NCI-H526 treated with DMSO at 0.1 percent for 48 hours (cell line): ENCODE data around the gene VIL1.

Experiments
- DNase-seq: peaks from one replicate; lab custom pipeline; 2025; lab: John Stamatoyannopoulos, UW

Gene VIL1

GRCh38 chr2:218395090-218395444 is 23.9 kb upstream of the VIL1 start:
- DNase-seq = no peak

GRCh38 chr2:218395456-218395825 is 23.5 kb upstream of the VIL1 start:
- DNase-seq = no peak

GRCh38 chr2:218395826-218396687 is 22.9 kb upstream of the VIL1 start:
- DNase-seq = peak; percentile 91

DNA sequence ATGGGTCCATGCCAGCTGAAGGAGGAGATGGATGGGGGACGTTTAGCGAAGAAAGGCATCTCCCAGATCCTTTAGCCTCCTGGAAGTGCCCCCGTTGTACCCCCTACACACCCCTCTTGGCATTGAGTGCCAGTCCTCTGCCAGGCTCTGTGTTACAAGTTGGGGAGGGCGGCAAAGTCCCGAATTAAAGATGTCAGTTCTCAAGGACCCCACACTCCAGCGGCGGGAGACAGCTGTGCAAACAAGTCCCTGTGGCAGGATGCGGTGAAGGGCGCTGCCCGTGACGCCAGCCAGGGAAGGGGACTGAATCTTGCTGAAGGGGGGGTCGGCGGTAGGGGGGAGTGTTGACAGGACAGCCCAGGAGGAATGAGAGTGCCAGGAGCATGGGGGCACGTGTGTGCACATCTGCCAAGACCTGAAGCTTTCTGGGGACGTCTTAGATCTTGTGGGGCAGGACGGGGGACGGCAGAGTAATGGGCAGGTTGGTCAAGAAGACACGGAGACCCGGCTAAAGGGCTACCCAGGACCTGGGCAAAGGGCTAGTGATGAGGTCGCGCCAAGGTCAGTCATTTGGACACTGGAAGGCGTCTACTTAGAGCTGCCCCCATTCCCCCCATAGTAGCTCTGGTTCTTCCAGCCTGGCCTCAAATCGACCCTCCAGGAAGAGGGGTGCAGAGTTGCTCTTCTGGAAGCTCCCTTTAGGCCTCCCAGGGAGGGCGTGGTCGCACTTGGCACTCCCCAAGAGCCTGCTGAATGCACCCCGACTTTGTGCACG is 22.0 kb upstream of the VIL1 start:
- DNase-seq = peak; percentile 60

DNA sequence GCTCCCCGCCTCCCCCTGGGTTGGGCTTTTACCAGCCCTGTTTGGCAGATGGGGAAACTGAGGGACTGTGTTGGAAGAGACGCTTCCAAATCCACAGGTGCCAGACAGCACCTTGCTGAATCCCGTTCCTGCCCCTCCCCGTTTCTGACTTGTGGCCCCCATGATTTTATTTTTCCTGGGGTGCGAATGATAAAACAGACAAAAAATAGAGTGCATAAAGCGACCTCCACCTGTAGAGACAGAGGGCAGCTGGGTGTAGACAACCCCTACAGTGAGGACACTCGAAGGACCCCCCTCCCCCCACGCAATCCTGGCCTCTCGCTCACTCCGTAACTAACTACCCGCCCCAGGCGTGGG is 21.5 kb upstream of the VIL1 start:
- DNase-seq = no peak

DNA sequence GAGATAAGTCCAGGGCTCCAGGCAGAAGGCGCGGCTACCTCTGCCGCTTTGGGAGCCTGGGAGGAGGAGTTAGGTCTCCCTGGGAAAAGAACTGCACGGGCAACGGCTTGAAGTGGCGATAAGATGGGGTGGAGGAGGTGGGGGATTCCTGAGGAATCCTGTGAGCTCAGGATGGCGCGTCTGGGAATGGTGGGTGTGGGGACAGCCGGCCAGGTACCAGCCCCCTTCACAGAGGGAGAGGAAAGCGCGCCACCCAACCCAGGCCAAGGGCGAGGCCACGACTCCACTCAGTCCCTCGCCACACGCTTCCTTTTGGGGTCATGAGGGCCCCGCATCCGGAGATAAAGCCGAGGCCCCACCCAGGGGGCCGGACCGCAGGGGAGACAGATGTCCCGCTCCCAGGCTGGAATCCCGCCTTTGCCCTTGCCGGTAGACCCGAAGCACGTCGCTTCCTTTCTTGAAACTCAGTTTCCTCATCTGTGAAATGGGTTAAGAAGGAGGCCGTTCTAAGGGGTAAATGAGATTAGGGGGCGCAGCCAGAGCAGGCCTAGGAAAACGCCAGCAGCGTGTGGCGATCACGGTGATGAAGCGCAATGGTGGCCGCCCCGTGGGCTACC is 21.0 kb upstream of the VIL1 start:
- no peak for DNase-seq

DNA sequence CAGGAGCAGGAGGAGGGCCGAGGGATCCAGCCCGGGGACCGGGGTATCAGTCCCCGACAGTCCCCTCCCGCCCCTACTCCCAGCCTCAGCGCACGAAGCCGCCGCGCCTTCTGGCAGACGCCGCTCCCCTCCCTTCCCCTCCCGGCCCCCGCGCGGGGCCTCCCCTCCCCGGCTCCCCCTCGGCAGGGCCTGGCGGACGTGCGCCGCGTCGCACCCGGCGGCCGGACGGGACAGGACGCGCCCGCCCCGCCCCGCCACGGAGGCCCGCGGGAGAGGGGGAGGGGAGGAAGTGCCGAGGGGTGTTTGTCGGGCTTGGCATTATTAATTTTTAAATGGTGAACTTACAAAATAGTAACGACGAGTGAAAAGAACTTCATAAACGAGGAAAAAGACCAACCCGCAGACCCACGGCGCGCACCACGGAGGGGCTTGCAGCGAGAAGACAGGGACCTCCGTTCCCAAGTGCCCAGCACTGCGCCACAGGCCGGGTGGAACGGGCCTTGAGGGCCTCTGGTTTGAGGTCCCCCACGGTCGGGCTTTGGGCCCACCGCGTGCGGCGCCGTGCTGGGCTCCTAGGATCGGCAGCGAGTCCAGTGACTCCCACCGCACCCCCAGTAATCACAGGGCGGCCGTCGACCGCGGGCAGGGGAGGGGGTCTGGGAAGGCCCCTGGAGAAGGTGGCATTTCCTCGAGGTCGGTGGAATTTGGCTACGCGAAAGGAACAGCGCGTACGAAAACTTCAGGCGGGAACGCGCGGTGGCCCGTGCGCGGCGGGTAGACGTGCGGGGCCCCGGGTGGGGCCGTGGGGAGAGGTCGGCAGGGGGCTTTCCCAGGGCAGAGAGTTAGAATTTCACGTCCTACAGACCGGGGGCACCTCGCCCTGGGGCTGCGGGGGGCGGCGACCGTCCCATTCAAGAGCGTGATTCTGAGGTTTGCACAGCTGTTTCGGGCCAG is 20.2 kb upstream of the VIL1 start:
- no peak for DNase-seq

DNA sequence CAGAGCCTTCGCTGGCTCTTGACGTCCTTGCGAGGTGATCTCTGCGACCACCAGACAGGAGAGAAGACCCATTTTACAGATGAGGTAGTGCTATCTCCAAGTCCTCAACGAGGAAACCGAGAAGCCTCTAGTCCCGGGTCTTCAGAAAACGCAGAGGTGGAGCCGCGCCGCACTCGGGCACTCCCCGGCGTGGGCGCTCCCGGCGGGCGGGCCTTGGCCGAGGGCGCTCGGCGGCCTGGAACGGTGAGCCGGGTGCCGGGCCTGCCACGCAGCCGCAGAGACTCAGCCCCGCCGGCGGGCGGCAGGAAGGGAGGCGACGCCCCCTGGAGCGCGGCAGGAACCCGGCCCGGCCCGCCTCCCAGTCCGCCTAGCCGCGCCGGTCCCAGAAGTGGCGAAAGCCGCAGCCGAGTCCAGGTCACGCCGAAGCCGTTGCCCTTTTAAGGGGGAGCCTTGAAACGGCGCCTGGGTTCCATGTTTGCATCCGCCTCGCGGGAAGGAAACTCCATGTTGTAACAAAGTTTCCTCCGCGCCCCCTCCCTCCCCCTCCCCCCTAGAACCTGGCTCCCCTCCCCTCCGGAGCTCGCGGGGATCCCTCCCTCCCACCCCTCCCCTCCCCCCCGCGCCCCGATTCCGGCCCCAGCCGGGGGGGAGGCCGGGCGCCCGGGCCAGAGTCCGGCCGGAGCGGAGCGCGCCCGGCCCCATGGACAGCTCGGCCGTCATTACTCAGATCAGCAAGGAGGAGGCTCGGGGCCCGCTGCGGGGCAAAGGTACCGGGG is 19.3 kb upstream of the VIL1 start, which contains the start of gene CTDSP1:
CTDSP1 (plus strand) TSS at position 478 of the 776 bp plus-strand sequence; CDS start at position 701, 223 bp downstream.
- DNase-seq = peak; percentile 86

DNA sequence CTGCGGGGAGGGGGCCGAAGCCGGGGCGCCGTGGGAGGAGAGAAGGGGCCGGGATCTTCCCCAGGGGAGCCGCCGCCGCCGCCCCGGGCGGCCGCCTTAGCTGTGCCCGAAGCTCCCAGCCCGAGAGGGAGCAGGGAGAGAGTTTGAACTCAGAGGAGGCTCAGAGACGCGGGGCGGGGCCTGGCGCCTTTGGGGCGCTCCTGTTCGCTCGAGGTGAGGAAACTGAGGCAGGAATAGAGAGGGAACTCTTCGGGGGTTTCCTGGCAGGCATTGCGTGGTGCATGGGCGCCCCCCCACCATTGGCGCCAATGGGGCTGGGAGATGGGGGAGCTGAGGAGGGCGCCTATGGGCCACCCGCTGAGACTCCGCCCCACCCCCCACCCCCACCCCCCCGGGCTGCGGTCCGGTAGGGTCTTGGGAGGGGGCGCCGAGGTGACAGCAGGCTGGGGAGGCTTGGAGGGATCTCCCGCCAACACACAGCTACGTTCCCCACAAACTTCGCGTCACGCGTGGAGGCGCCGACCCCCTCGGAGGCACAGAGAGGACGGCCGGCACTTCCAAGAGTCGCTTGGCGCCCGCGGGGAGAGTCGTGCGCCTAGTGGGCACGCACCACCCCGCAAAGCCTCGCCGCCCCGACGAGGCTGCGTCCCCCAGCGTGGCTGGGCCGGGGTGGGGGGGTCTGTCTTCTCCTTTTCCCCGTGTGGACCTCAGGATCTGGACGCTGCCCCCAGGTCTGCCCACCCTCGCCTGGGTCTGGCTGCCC is 18.6 kb upstream of the VIL1 start:
- DNase-seq = no peak

DNA sequence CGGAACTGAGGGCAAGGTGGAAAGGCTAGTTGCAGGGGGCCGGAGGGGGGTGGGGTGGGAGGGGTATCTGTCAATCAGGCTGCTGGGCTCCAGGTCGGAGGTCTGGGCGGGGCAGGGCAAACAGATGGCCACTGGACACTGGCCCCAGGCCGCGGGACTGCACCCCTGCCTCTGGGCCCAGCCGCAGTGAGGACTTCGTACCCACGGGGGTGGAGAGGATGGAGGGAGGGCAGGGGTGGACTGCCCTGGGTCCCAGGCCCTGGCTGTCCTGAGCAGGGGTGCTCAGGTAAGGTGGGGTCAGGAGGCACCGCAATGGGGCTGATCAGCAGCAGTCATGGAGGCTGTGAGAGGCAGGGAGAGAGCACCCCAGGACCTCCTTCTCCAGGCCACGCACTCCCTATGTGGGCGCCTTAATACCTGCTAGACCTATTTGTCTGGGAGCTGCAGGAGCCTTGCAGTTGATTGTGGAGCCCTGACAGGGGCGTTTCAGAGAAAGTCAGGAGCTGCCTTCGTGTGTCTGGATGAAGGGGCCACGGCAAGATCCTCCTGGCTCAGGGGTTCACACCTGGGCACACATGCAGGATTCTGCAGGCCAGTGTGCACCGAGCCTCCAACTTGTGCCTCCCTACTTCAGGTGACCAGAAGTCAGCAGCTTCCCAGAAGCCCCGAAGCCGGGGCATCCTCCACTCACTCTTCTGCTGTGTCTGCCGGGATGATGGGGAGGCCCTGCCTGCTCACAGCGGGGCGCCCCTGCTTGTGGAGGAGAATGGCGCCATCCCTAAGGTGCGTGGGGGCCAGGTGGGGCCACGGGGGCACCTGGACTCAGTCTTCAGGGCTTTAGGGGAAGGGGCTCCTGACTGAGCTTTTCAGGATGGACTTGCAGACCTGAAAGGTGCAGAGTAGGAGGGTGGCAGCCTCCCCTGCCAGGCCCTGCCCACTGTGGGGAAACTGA is 17.7 kb upstream of the VIL1 start:
- DNase-seq = peak; percentile 23

DNA sequence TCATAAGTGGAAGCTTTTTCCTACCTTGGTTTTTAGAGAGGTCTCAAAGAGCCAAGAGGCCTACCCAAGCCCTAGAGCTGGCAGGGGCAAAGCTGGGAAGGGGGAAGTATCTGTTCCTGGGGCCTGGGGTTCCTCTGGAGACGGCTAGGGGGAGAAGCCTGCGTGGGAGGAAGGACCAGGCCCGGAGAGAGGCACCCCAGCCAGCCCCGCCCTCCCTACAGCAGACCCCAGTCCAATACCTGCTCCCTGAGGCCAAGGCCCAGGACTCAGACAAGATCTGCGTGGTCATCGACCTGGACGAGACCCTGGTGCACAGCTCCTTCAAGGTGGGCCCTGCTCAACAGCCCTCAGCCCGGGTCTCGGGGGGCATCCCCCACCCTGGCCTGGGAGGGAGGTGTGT is 17.0 kb upstream of the VIL1 start:
- no peak for DNase-seq

DNA sequence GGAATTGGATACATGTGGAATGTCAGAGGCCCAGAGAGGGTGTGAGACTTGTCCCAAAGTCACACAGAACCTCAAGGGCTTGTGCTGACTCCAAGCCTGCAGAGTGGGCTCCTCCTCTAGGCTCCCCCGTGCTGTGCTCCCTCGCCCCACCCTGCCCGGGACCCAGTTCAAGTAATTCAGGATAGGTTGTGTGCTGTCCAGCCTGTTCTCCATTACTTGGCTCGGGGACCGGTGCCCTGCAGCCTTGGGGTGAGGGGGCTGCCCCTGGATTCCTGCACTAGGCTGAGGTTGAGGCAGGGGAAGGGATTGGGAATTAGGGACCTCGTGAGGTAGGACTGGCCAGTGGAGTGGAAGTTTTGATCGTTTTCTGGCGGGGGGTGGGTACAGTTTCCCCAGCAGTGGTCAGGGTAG is 16.4 kb upstream of the VIL1 start:
- no peak for DNase-seq

DNA sequence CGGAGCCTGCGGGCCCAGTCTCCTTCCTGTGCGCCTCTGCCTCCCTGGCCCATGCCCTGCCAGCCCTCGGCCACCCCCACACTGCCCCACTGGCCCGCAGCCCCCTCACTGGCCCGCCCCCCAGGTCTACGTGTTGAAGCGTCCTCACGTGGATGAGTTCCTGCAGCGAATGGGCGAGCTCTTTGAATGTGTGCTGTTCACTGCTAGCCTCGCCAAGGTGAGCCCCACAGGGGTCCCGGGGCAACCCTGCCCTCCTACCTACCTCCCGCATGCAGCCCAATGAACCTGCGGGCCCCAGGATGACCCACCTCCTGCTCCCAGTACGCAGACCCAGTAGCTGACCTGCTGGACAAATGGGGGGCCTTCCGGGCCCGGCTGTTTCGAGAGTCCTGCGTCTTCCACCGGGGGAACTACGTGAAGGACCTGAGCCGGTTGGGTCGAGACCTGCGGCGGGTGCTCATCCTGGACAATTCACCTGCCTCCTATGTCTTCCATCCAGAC is 16.0 kb upstream of the VIL1 start:
- DNase-seq = no peak

DNA sequence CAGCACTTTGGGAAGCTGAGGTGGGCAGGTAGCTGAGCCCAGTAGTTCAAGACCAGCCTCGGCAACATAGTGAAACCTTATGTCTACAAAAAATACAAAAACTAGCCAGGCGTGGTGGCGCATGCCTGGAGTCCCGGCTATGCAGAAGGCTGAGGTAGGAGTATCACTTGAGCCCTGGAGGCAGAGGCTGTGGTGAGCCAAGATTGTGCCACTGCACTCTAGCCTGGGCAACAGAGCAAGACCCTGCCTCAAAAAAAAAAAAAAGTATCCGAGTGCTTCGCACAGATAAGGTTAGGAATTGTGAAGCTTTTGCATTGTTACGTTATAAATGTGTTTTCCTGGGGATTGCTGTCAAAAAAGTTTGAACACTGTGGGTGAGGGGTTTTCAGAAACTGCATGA is 15.1 kb upstream of the VIL1 start:
- DNase-seq = no peak

GRCh38 chr2:218404351-218405085 is 14.4 kb upstream of the VIL1 start:
- DNase-seq = no peak

DNA sequence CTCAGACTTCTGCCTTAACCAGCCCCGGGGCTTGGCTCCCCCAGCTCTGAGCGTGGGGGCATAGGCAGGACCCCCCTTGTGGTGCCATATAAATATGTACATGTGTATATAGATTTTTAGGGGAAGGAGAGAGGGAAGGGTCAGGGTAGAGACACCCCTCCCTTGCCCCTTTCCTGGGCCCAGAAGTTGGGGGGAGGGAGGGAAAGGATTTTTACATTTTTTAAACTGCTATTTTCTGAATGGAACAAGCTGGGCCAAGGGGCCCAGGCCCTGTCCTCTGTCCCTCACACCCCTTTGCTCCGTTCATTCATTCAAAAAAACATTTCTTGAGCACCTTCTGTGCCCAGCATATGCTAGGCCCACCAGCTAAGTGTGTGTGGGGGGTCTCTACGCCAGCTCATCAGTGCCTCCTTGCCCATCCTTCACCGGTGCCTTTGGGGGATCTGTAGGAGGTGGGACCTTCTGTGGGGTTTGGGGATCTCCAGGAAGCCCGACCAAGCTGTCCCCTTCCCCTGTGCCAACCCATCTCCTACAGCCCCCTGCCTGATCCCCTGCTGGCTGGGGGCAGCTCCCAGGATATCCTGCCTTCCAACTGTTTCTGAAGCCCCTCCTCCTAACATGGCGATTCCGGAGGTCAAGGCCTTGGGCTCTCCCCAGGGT is 13.7 kb upstream of the VIL1 start:
- no peak for DNase-seq

GRCh38 chr2:218405746-218406208 is 13.1 kb upstream of the VIL1 start:
- no peak for DNase-seq
